22Rv1 (cell line): Measurements from ENCODE around the gene SLC2A4.

ENCODE experiments used
- CTCF ChIP-seq: fragments of 450-650 bp; IDR thresholded peaks from 2 replicates; pipeline ENCODE4 v1.5.1; 2017; ENCODE audit warnings: mild to moderate bottlenecking
- ZFX ChIP-seq: fragments of 450-650 bp; IDR thresholded peaks from 2 replicates; pipeline ENCODE4 v1.6.1; 2017; ENCODE audit warnings: antibody characterized with exemption, borderline replicate concordance

- no peak for TF ChIP-seq CTCF
- TF ChIP-seq ZFX: no peak
Measured at GRCh38 chr17:7258731-7259554, 22.6 kb upstream of the SLC2A4 start.
